Stimulated activated CD8-positive, alpha-beta memory T cell treated with anti-CD3 and anti-CD28 coated beads, Interleukin-7, amount 100 ng/mL, for 24 hours (primary cell): ENCODE data around the gene PLXNA4.

ENCODE experiments used
- DNase-seq: peaks from one replicate; pipeline ENCODE4 v3.0.0-alpha.2; 2020; ENCODE audit warnings: low read depth

The PLXNA4 gene

DNA sequence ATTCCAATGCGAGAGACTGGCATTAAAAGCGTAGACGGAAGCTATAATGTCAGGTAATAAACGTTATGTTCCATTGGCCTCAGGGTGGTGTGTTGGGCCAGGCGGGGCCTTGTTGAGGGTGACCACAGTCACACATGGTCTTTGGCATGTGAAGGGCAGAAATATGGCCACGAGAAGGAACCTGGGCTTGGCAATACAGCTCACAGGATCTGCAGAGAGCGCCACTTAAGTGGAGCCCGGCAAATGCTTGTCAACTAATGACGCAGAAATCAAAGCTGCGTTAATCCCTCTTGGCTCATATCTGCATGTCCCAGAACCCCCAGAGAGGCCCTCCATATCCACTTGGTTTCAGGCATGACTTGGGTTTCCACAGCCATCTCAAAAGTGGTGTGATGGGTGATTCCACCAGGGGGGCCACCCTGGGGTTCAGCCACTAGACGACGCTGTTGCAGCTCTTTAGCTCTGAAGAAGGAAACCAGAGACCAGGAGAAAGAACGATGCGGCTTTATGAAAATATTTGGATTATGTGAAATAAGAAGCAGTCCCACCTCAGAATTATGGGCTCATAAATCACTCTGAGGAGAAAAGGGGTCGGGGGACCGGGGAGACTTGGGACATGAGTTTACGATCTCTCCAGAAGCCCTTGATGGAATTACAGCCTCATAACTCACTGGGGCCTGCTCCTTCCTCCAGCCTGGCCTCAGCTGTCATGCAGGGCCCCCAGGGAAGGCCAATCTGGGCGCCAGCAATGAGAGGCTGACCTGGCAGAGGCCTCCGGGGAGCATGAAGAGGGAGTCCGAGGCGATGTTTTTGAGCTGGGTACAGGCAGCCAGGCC, 462.5 kb downstream of the PLXNA4 start:
- no peak for DNase-seq

DNA sequence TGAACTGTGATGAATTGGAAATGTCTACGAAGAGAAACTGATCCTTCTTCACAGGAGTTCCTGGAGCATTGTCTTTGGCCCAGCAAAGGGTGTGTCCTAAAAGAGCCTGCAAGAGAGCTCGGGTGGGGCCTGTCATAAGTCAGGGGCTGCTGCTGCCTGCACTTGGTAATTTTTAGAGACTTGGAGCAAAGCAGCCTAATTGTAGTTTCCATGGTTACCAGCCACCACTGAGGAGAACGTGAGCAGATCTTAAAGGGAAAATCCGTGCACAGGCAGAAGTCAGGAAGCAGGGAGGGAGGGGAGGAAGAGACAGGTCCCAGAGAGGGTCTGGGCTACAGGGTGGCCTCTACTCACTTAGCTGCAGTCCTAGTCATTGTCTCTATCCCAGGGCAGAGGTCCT, 463.6 kb downstream of the PLXNA4 start:
- DNase-seq: no peak

- DNase-seq: no peak
These were observed 464.2 kb downstream of the PLXNA4 start for GRCh38 chr7:132112106-132112505.

DNA sequence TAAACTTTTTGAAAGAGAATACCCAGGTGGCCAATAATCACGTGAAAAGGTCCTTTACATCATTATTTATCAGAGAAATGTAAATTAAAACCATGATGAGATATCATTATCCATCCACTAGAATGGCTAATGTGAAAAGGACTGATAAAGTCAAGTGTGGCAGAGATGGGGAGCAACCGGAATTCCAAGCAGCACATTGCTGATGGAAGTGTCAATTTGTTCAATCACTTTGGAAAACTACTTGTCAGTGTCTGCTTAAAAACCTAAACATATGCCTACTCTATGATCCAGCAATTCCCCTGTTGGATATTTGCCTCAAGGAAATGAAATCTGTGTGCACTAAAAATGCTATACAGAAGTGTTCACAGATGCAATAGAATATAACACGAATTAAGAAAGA, 465.6 kb downstream of the PLXNA4 start:
- DNase-seq: no peak

GRCh38 chr7:132109769-132110168, 466.5 kb downstream of the PLXNA4 start:
- no peak for DNase-seq

DNA sequence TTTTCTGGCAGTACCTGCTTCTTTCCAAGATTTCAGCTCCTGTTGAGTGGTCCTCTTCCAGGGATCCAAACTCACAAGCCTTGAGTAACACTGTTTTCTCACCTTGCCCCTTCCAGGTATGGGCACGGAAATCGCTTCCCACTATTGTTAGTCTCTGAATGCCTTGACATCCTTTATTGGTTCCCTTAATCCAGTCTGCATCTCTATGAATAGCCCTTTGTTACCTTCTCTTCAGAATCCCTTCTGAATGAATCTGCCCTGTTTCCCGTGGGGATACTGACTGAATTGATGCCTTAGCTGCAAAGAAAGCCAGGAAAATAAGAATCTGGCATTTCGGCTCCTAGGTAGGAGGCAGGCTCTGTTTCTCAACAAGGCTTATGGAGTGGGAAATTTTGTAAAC, 467.7 kb downstream of the PLXNA4 start:
- DNase-seq: no peak

DNA sequence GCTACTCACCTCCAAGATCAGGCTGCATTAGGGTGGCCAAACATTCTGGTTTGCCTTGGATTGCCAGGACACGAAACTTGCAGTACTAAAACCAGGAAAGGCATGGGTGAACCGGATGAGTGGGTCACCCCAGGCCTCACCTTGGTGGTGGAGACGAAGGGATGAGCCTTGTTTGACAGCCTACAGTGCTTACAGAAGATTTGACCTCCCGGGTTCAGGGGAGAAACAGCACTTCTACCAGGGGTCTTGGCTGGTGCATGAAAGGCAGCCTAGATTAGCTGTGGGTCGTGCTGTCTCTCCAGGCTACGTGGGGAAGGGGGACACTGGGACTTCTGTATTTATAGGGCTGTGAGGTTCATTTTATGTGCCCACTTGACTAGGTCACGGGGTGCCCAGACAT, 469.8 kb downstream of the PLXNA4 start:
- no peak for DNase-seq

- DNase-seq: no peak
These were observed 471.2 kb downstream of the PLXNA4 start for GRCh38 chr7:132105096-132105495.

- no peak for DNase-seq
These were observed 472.6 kb downstream of the PLXNA4 start for GRCh38 chr7:132103718-132104117.

DNA sequence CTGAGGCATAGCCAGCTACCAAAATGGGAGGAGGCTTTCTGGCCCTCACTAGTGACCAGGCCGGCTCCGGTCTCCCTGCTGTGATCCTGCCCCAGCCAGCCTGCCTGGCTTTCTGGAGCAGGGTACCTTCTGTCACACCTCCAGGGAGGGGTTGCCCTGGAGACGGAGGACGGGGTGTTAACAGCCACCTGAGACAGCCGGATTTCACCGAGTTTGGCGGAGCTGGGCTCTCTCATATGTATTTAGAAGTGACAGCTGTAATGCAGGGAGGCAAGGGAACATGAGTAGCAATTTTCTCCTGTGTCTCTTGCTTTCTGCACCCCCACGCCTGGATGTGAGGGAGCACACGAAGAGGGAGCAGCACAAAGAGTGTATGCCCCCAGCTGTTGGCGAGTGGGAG, 473.3 kb downstream of the PLXNA4 start:
- no peak for DNase-seq

- no peak for DNase-seq
These were observed 473.9 kb downstream of the PLXNA4 start for GRCh38 chr7:132102391-132102790.

DNA sequence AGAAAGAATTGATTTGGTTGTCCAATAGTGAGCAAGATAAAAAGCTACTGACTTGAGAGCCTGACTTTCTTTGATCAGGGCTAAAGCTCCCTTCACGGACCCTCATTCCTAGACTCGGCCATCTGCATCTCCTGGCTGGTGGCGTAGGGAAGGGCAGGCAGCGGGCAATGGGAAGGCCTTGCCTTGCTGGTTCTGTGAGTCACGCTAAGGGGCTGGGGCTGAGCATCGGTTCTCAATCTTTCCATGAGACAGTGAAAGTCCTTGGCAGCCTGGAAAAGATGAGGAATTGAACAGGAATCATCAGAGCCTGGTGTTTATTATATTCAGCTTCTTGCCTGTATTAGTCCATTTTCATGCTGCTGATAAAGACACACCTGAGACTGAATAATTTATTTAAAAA, 475.3 kb downstream of the PLXNA4 start:
- DNase-seq: no peak

GRCh38 chr7:132100483-132100882, 475.8 kb downstream of the PLXNA4 start:
- DNase-seq: no peak

- DNase-seq: no peak
These were observed 477.1 kb downstream of the PLXNA4 start for GRCh38 chr7:132099163-132099562.

DNA sequence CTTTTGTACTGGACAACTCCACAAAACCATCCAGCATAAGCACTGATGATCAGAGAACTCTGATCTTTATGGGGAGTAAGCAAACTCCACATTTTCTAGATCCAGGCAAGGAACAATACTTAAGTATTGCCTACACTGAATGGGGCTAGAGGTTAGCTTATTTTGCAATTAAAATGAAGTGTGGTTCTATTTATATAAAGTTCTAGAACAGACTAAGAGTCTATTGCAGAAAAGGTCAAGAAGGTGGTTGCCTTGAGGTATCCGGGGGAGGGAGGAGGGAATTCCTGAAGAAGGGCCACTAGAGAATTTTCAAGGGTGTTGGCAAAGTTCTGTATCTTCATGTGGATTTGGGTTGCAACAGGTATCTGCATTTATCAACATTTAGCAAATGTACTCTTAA, 477.9 kb downstream of the PLXNA4 start:
- no peak for DNase-seq

- DNase-seq: no peak
These were observed 478.6 kb downstream of the PLXNA4 start for GRCh38 chr7:132097550-132098134.

GRCh38 chr7:132095111-132095765, 481.0 kb downstream of the PLXNA4 start:
- DNase-seq: no peak

- no peak for DNase-seq
These were observed 484.2 kb downstream of the PLXNA4 start for GRCh38 chr7:132092106-132092505.

- DNase-seq: no peak
These were observed 484.6 kb downstream of the PLXNA4 start for GRCh38 chr7:132091706-132092105.

DNA sequence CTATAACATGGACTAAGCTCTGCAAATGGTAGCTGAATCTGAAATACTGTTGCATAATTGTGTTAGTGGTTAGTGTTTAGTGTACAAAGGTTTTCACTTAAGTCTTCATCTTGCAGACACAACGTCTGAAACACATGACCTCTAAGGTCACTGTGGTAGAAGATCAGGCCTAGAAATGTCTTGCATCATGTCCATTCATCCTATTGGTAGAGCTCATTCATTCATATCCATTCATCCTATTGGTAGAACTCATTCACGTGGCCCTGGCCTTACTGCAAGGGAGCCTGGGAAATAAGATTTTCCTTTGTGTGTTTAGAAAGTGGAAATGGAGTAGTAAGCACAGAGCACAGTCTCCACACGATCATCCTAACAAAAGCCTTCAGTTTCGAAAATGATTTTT, 485.8 kb downstream of the PLXNA4 start:
- no peak for DNase-seq

DNA sequence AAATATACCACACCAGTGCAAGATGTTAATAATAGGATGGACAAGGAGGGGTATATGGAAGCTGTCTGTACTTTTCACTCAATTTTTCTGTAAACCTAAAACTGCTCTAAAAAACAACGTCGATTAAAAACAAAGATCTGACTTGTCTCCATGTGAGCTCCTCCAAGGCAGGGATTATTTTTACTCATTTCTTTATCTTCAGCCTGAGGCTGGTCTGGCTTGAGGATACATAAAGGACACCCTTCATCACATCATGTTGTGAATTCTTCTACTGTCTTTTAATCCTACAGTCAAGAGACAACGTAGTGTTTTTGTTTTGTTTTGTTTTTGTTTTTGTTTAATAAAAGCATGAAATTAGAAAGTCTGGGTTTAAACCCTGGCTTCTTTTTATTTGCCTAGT, 486.9 kb downstream of the PLXNA4 start:
- DNase-seq: no peak

- DNase-seq: no peak
These were observed 488.8 kb downstream of the PLXNA4 start for GRCh38 chr7:132087421-132087820.

GRCh38 chr7:132084776-132085388, 491.4 kb downstream of the PLXNA4 start:
- no peak for DNase-seq
